ENCODE data around the gene ARHGEF25. TPM values are rescaled to one million over a fixed set of nuclear protein-coding genes. Genes with fewer than 3 reads are reported as not detected.

The ARHGEF25 gene
- total and polyA plus RNA-seq, 2 donors from 2014 or later = 10.9 to 15.0 TPM

GRCh38 chr12:57606399-57606798, 4.8 kb upstream of the ARHGEF25 start:
- Histone ChIP-seq H3K36me3 (ENCODE audit: control insufficient read depth in 2 of 3, insufficient read depth in 3 of 3, low read length in 3 of 3) (peaks cover 0 to 4% (median 2%) of the 10 kb centered on the region in 3 donors), H3K27me3 (ENCODE audit: control insufficient read depth, insufficient read depth, low read length) (no peaks in the 10 kb centered on the region), H3K4me1 (ENCODE audit: control insufficient read depth in 2 of 3, insufficient read depth in 2 of 3, low read depth in 1 of 3, low read length in 3 of 3) (peaks cover 0 to 6% (median 0%) of the 10 kb centered on the region in 3 donors), H3K9ac (ENCODE audit: low read length in 3 of 3) (no peak overlapping the region), H3K4me3 (ENCODE audit: low read length in 3 of 3) (no peak overlapping the region), H3K9me3 (ENCODE audit: control insufficient read depth in 2 of 3, insufficient read depth in 1 of 3, low read length in 3 of 3) (no peaks in the 10 kb centered on the region), H3K27ac (ENCODE audit: low read depth in 2 of 2, low read length in 2 of 2) (no peak overlapping the region)
- intact Hi-C loops (cut with DNase I) = no loop called here
- DNase-seq (no peak), FAIRE-seq (no peak)
- TF ChIP-seq CTCF (IDR thresholded peaks at IDR 0.05; ENCODE audit: borderline replicate concordance, extremely low read depth, insufficient read depth) = no peak

GRCh38 chr12:57606821-57607220, 4.4 kb upstream of the ARHGEF25 start:
- H3K4me1 ChIP-seq (ENCODE audit: control insufficient read depth in 2 of 3, insufficient read depth in 2 of 3, low read depth in 1 of 3, low read length in 3 of 3) = peaks cover 0 to 6% (median 0%) of the 10 kb centered on the region in 3 donors
- no peak for TF ChIP-seq CTCF (IDR thresholded peaks at IDR 0.05; ENCODE audit: borderline replicate concordance, extremely low read depth, insufficient read depth)
- no peak overlapping the region for H3K4me3 ChIP-seq (ENCODE audit: low read length in 3 of 3)
- no peaks in the 10 kb centered on the region for H3K27me3 ChIP-seq (ENCODE audit: control insufficient read depth, insufficient read depth, low read length)
- peaks cover 0 to 3% (median 2%) of the 10 kb centered on the region in 3 donors for H3K36me3 ChIP-seq (ENCODE audit: control insufficient read depth in 2 of 3, insufficient read depth in 3 of 3, low read length in 3 of 3)
- FAIRE-seq (no peak), DNase-seq (no peak)
- H3K27ac ChIP-seq (ENCODE audit: low read depth in 2 of 2, low read length in 2 of 2) = no peak overlapping the region
- no peaks in the 10 kb centered on the region for H3K9me3 ChIP-seq (ENCODE audit: control insufficient read depth in 2 of 3, insufficient read depth in 1 of 3, low read length in 3 of 3)
- intact Hi-C loops (cut with DNase I) = no loop called here
- H3K9ac ChIP-seq (ENCODE audit: low read length in 3 of 3) = no peak overlapping the region

GRCh38 chr12:57607958-57608663, 3.1 kb upstream of the ARHGEF25 start:
- H3K27me3 ChIP-seq (ENCODE audit: control insufficient read depth, insufficient read depth, low read length) = no peaks in the 10 kb centered on the region
- H3K4me1 ChIP-seq (ENCODE audit: control insufficient read depth in 2 of 3, insufficient read depth in 2 of 3, low read depth in 1 of 3, low read length in 3 of 3) = peaks cover 0 to 6% (median 0%) of the 10 kb centered on the region in 3 donors
- H3K4me3 ChIP-seq (ENCODE audit: low read length in 3 of 3) = no peak overlapping the region
- no peak for FAIRE-seq
- TF ChIP-seq CTCF (IDR thresholded peaks at IDR 0.05; ENCODE audit: borderline replicate concordance, extremely low read depth, insufficient read depth) = no peak
- no peak for DNase-seq
- no peaks in the 10 kb centered on the region for H3K36me3 ChIP-seq (ENCODE audit: control insufficient read depth in 2 of 3, insufficient read depth in 3 of 3, low read length in 3 of 3)
- H3K9me3 ChIP-seq (ENCODE audit: control insufficient read depth in 2 of 3, insufficient read depth in 1 of 3, low read length in 3 of 3) = no peaks in the 10 kb centered on the region
- H3K27ac ChIP-seq (ENCODE audit: low read depth in 2 of 2, low read length in 2 of 2) = no peak overlapping the region
- intact Hi-C loops (cut with DNase I) = no loop called here
- H3K9ac ChIP-seq (ENCODE audit: low read length in 3 of 3) = no peak overlapping the region

All from kidney (tissue), 14 donors.